ENCODE data around the gene GNAL.
"Not testable (repeated sequence)": the region's sequence is repeated elsewhere in the genome, so short reads cannot be mapped to it uniquely, and the experiment has no call there.

The GNAL gene

DNA sequence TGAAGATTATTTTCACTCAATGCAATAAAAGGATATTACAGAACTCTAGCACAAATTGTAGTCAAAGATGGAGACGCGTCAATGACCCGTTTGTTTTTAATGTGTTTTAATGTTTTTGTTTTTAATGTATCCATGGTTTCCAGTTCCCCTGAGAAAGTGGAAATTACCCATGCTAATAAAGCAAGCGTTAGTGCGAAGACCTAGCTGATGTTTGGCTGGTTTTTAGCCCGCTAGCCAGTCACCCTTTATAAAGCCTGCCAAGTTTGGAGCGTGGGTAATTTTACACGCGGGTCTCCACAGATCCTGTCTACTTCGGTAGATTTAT lies 161.7 kb downstream of the GNAL start:
- Histone ChIP-seq H3F3A (ENCODE audit: insufficient read depth) (no peaks in the 10 kb centered on the region), H4K20me1 (ENCODE audit: low read depth, low read length) (no peaks in the 10 kb centered on the region), H3K4me3 (ENCODE audit: insufficient read depth, low read length, poor library complexity, severe bottlenecking) (peak overlapping the region; percentile 98), H3K9ac (ENCODE audit: low read length) (peak overlapping the region; percentile 82), H3K27me3 (ENCODE audit: low read length) (no peaks in the 10 kb centered on the region), H3K9me2 (replicated peaks; ENCODE audit: insufficient read depth, low read length) (no peaks in the 10 kb centered on the region), H3K79me2 (ENCODE audit: insufficient read depth, low read length) (peaks cover 23% of the 10 kb centered on the region), H2AFZ (ENCODE audit: low read depth, low read length, severe bottlenecking) (peak overlapping the region; percentile 97), H3K36me3 (ENCODE audit: low read length) (no peaks in the 10 kb centered on the region), H3K4me2 (ENCODE audit: low read depth, low read length, poor library complexity, severe bottlenecking) (peak overlapping the region; percentile 97), H3K27ac (ENCODE audit: low read depth, low read length) (peak overlapping the region; percentile 32; the same call in 1 of the 2 replicates), H3K9me3 (ENCODE audit: insufficient read depth, low read length) (no peaks in the 10 kb centered on the region)
- TF ChIP-seq EZH2phosphoT487 (conservative IDR thresholded peaks at IDR 0.05; ENCODE audit: low read length) = no peak

GRCh38 chr18:11851146-11851805 lies 162.2 kb downstream of the GNAL start, which contains the start of gene CHMP1B:
Gene CHMP1B, plus strand, starts transcription at chr18:11851413. Its CDS starts 99 bp downstream, at chr18:11851512.
- peak within 1 kb of the TSS; percentile 82 for H3K9ac ChIP-seq (ENCODE audit: low read length)
- H3K27ac ChIP-seq (ENCODE audit: low read depth, low read length) = peak within 1 kb of the TSS; percentile 32; the same call in 1 of the 2 replicates

DNA sequence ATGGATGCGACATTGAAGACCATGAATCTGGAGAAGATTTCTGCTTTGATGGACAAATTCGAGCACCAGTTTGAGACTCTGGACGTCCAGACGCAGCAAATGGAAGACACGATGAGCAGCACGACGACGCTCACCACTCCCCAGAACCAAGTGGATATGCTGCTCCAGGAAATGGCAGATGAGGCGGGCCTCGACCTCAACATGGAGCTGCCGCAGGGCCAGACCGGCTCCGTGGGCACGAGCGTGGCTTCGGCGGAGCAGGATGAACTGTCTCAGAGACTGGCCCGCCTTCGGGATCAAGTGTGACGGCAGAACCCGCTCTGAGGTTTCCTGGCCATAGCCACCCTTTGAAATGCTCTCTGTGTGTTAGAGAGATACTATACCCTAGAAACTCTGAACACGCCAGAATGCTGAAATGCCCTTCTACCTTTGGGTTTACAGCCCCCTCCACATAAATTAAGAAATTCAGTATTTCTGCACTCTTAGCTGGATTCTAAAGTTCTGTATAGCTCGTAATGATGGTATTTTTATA lies 162.8 kb downstream of the GNAL start:
- Histone ChIP-seq H3K36me3 (ENCODE audit: low read length) (no peaks in the 10 kb centered on the region), H2AFZ (ENCODE audit: low read depth, low read length, severe bottlenecking) (peak overlapping the region; percentile 83), H3K4me3 (ENCODE audit: insufficient read depth, low read length, poor library complexity, severe bottlenecking) (peak overlapping the region; percentile 98), H3K27ac (ENCODE audit: low read depth, low read length) (no peak overlapping the region), H3F3A (ENCODE audit: insufficient read depth) (no peaks in the 10 kb centered on the region), H3K9ac (ENCODE audit: low read length) (peak overlapping the region; percentile 82), H4K20me1 (ENCODE audit: low read depth, low read length) (no peaks in the 10 kb centered on the region), H3K9me3 (ENCODE audit: insufficient read depth, low read length) (no peaks in the 10 kb centered on the region), H3K9me2 (replicated peaks; ENCODE audit: insufficient read depth, low read length) (no peaks in the 10 kb centered on the region), H3K27me3 (ENCODE audit: low read length) (no peaks in the 10 kb centered on the region), H3K4me2 (ENCODE audit: low read depth, low read length, poor library complexity, severe bottlenecking) (peak overlapping the region; percentile 97), H3K79me2 (ENCODE audit: insufficient read depth, low read length) (peaks cover 23% of the 10 kb centered on the region)
- TF ChIP-seq, protein P1, sequence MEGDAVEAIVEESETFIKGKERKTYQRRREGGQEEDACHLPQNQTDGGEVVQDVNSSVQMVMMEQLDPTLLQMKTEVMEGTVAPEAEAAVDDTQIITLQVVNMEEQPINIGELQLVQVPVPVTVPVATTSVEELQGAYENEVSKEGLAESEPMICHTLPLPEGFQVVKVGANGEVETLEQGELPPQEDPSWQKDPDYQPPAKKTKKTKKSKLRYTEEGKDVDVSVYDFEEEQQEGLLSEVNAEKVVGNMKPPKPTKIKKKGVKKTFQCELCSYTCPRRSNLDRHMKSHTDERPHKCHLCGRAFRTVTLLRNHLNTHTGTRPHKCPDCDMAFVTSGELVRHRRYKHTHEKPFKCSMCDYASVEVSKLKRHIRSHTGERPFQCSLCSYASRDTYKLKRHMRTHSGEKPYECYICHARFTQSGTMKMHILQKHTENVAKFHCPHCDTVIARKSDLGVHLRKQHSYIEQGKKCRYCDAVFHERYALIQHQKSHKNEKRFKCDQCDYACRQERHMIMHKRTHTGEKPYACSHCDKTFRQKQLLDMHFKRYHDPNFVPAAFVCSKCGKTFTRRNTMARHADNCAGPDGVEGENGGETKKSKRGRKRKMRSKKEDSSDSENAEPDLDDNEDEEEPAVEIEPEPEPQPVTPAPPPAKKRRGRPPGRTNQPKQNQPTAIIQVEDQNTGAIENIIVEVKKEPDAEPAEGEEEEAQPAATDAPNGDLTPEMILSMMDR (IDR thresholded peaks at IDR 0.05; ENCODE audit: insufficient read depth, low read length, poor library complexity, severe bottlenecking) = no peak
- TF ChIP-seq EZH2phosphoT487 (conservative IDR thresholded peaks at IDR 0.05; ENCODE audit: low read length) = no peak

More at GRCh38 chr18:11851146-11851805, 162.2 kb downstream of the GNAL start, which contains the start of gene CHMP1B:
- H3K36me3 ChIP-seq (ENCODE audit: low read length) = no peaks in the 10 kb centered on the region
- H3K9me2 ChIP-seq (replicated peaks; ENCODE audit: insufficient read depth, low read length) = no peaks in the 10 kb centered on the region
- H2AFZ ChIP-seq (ENCODE audit: low read depth, low read length, severe bottlenecking) = peak within 1 kb of the TSS; percentile 97
- peak within 1 kb of the TSS; percentile 98 for H3K4me3 ChIP-seq (ENCODE audit: insufficient read depth, low read length, poor library complexity, severe bottlenecking)
- peak within 1 kb of the TSS; percentile 97 for H3K4me2 ChIP-seq (ENCODE audit: low read depth, low read length, poor library complexity, severe bottlenecking)
- H4K20me1 ChIP-seq (ENCODE audit: low read depth, low read length) = no peaks in the 10 kb centered on the region
- H3F3A ChIP-seq (ENCODE audit: insufficient read depth) = no peaks in the 10 kb centered on the region
- no peak for TF ChIP-seq EZH2phosphoT487 (conservative IDR thresholded peaks at IDR 0.05; ENCODE audit: low read length)
- TF ChIP-seq, protein P1 (IDR thresholded peaks at IDR 0.05; ENCODE audit: insufficient read depth, low read length, poor library complexity, severe bottlenecking) = no peak
- no peaks in the 10 kb centered on the region for H3K27me3 ChIP-seq (ENCODE audit: low read length)
- H3K9me3 ChIP-seq (ENCODE audit: insufficient read depth, low read length) = no peaks in the 10 kb centered on the region
- peaks cover 23% of the 10 kb centered on the region for H3K79me2 ChIP-seq (ENCODE audit: insufficient read depth, low read length)

GRCh38 chr18:11854554-11854953 lies 165.5 kb downstream of the GNAL start:
- H3K79me2 ChIP-seq (ENCODE audit: insufficient read depth, low read length) = peaks cover 23% of the 10 kb centered on the region
- not testable (repeated sequence) for H3K4me3 ChIP-seq (ENCODE audit: insufficient read depth, low read length, poor library complexity, severe bottlenecking); H3F3A ChIP-seq (ENCODE audit: insufficient read depth); H4K20me1 ChIP-seq (ENCODE audit: low read depth, low read length); H2AFZ ChIP-seq (ENCODE audit: low read depth, low read length, severe bottlenecking); H3K9ac ChIP-seq (ENCODE audit: low read length); H3K9me3 ChIP-seq (ENCODE audit: insufficient read depth, low read length); H3K9me2 ChIP-seq (replicated peaks; ENCODE audit: insufficient read depth, low read length); H3K27me3 ChIP-seq (ENCODE audit: low read length); H3K27ac ChIP-seq (ENCODE audit: low read depth, low read length); H3K4me2 ChIP-seq (ENCODE audit: low read depth, low read length, poor library complexity, severe bottlenecking); H3K36me3 ChIP-seq (ENCODE audit: low read length)
